Peyer's patch (tissue), 4 donors: ENCODE results near the gene IGFL2.

Source experiments
- CTCF ChIP-seq, 6 experiments: fragments of 450-650 bp in 4 of 6; fragments of 200-600 bp in 2 of 6; sonication (generic) in 1 of 6; IDR thresholded peaks; one replicate each; pipeline ENCODE4 v1.5.1; 2017 to 2019; ENCODE audit warnings: antibody characterized with exemption in 6 of 6, mild to moderate bottlenecking in 3 of 6, moderate library complexity in 1 of 6
- POLR2A ChIP-seq, 2 donors: fragments of 450-650 bp; IDR thresholded peaks; one replicate each; pipeline ENCODE4 v1.5.1; 2017; ENCODE audit warnings: antibody characterized with exemption in 2 of 2, mild to moderate bottlenecking in 2 of 2, moderate library complexity in 2 of 2

GRCh38 chr19:46133101-46133627 is 14.9 kb upstream of the IGFL2 start:
- TF ChIP-seq CTCF (IDR thresholded peaks at IDR 0.05) (no peak), POLR2A (IDR thresholded peaks at IDR 0.05) (no peak)
